ENCODE measurements around the gene PJA2.

DNA sequence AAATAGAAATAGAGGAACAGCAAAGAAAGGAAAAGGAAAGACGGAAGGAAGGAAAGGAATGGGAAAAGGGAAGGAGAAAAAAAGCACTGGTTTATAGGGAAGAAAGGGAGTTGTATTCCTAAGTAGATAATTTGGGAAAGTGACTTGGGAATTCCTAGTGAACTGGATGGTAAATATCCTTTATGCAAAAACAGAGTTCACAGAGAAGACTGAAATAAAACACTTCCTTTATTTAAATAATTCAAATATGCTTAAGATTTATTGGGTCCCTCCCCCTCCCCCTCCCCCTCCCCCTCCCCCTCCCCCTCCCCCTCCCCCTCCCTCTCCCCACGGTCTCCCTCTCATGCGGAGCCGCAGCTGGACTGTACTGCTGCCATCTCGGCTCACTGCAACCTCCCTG is 69.4 kb downstream of the PJA2 start:
- no peak for TF ChIP-seq CTCF (conservative IDR thresholded peaks at IDR 0.05)
- TF ChIP-seq ZFX (IDR thresholded peaks at IDR 0.05) = no peak

Data from C4-2B (cell line).